Prostate gland (tissue), 2 donors: ENCODE measurements around the gene ANKK1.

Experiments used
- CTCF ChIP-seq, 4 experiments: fragments of 200-600 bp in 2 of 4; fragments of 450-650 bp in 2 of 4; sonication (generic) in 2 of 4; IDR thresholded peaks; 1 replicate in 3 of 4; 2 replicates in 1 of 4; pipeline ENCODE4 v1.5.1; 2016 to 2019; ENCODE audit warnings: antibody characterized with exemption in 4 of 4, mild to moderate bottlenecking in 2 of 4, moderate library complexity in 2 of 4
- POLR2A ChIP-seq: fragments of 450-650 bp; IDR thresholded peaks from one replicate; pipeline ENCODE4 v1.6.1; 2016; ENCODE audit warnings: antibody characterized with exemption, mild to moderate bottlenecking
- POLR2AphosphoS5 ChIP-seq: sonication (generic); formaldehyde crosslinking; IDR thresholded peaks from one replicate; pipeline ENCODE4 v1.6.1; 2017; ENCODE audit warnings: antibody characterized with exemption

DNA sequence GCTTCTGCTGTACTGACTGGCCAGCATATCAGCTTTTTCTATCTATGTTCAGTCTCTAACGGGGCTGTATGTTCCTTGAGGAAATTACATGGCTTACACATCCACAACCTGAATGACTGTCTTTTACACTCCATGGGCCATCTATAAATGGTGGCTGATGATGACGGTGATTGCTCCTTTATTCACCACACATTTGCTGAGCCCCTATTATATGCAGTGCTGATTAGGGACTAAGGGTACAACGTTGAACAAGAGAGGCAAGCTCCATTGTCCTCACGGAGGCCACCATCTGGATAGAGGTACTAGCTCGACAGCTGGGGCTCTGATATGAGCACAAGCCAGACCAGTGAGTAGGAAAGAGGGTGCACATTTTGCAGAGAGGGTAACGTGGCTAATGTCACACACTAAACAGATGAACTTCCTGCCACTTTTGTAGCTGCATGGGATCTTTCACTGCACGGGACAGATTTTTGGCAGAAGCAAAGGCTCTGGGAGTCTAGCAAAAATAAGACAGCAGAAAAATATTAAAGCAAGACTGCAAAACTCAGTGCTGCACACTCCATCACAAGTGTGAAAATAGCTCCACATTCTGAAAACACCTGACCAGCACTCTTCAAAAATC, 57.0 kb downstream of the ANKK1 start:
- TF ChIP-seq CTCF (IDR thresholded peaks at IDR 0.05) = no peak
- TF ChIP-seq POLR2AphosphoS5 = no peak
- TF ChIP-seq POLR2A = no peak
